LNCAP (cell line): ENCODE measurements around the gene PRKAR1B.

Experiments used
- TF ChIP-seq, protein P1 (sequence below): fragments of 450-650 bp; IDR thresholded peaks from 2 replicates; pipeline ENCODE4 v1.5.1; 2017; ENCODE audit warnings: mild to moderate bottlenecking

Gene PRKAR1B

GRCh38 chr7:630539-630938, 96.5 kb downstream of the PRKAR1B start:
- TF ChIP-seq, protein P1, sequence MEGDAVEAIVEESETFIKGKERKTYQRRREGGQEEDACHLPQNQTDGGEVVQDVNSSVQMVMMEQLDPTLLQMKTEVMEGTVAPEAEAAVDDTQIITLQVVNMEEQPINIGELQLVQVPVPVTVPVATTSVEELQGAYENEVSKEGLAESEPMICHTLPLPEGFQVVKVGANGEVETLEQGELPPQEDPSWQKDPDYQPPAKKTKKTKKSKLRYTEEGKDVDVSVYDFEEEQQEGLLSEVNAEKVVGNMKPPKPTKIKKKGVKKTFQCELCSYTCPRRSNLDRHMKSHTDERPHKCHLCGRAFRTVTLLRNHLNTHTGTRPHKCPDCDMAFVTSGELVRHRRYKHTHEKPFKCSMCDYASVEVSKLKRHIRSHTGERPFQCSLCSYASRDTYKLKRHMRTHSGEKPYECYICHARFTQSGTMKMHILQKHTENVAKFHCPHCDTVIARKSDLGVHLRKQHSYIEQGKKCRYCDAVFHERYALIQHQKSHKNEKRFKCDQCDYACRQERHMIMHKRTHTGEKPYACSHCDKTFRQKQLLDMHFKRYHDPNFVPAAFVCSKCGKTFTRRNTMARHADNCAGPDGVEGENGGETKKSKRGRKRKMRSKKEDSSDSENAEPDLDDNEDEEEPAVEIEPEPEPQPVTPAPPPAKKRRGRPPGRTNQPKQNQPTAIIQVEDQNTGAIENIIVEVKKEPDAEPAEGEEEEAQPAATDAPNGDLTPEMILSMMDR = no peak

GRCh38 chr7:630111-630511, 97.0 kb downstream of the PRKAR1B start:
- TF ChIP-seq, protein P1 = no peak

DNA sequence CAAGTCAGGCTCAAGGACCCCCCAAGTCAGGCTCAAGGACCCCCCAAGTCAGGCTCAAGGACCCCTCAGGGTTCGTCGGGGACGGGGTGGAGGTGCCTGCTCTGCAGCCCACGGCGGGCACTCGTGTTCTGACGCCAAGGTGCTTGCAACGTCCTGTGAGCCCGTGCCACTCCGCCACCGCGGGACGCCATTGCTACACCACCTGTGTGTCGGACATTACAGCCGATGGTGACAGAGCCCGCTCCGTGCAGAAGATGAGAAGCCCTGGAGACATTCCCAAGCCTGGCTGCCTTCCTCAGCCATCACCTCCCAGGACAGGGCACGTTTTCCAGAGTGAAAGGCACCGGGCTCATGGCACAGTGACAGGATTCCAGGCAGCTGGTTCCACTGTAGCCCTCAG, 98.3 kb downstream of the PRKAR1B start:
- TF ChIP-seq, protein P1 = no peak

- TF ChIP-seq, protein P1 = no peak
Observed at GRCh38 chr7:628402-628763, 98.7 kb downstream of the PRKAR1B start.

DNA sequence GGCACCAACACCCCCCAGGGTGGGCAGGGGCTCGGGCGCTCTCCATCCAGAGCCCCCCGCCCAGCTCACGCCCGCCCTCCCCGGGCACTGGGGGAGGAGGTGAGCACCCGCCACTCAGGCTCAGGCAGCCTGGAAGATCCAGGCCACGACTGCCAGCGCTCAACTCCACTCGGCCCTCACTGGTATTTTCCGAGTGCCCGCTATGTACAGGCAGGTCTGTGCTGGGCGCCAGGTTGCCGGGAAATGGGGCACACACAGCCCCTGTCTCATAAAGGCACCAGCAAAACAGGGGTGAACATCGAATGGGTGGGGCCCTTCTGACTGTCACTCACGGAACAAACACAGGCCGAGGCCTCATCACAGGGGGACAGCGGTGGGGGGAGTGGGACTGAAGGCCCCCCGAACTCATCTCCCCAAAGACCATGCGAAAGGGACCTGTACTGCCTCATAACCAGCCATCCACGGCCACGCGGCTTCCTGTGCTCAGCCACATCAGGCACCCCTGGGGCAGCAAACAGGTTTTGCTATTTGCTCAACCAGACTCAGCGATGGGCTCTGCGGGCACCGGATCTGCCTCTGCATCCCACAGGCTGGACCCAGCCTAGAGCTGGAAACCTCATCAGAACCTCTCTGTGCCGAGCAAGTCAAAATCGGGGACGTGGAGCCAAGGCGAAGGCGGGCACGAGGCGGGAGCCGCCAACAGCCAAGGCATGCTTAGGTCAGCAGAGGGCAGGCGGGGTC, 99.2 kb downstream of the PRKAR1B start:
- TF ChIP-seq, protein P1 = no peak

DNA sequence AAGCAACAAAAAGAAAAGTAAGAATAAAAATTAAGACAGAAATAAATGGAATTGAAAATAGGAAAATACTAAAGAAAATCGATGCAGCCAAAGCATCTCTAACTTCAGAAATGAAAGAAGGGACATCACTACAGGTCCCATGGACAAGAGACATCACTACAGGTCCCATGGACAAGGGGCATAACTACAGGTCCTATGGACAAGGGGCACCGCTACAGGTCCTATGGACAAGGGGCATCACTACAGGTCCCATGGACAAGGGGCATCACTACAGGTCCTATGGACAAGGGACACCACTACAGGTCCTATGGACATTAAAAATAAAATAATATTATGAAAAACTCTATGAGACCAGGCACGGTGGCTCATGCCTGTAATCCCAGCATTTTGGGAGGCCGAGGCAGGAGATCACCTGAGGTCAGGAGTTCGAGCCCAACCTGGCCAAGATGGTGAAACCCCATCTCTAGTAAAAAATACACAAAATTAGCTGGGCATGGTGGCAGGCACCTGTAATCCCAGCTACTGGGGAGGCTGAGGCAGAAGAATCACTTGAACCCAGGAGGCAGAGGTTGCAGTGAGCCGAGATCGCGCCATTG, 101.6 kb downstream of the PRKAR1B start:
- TF ChIP-seq, protein P1 = no peak

DNA sequence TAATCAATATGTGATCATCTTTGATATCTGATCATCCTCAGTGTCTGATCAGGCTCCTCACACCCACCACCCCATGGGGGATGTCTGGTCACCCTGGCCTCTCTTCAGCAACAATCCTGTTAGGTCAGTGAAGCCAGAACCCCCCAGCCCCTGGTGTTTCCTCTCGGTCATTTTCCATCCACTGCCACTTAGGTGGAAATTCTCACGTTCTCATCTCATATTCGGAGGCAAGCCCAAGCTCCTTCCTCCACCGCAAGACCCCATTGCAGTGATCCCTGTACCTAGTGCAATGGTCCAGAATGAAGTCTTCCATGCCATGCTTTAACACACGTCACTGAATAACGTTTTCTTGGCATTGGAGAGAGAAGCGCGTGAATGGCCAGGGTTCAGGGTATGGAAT, 103.6 kb downstream of the PRKAR1B start:
- TF ChIP-seq, protein P1 = no peak
